Erythroblast (primary cell): ENCODE measurements around the gene GPR39.

Experiments used
- GATA1 ChIP-seq: IDR thresholded peaks from 2 replicates; pipeline ENCODE4 v1.6.1; 2011; ENCODE audit warnings: low read depth, mild to moderate bottlenecking, control low read depth, low read length, moderate library complexity
- POLR2A ChIP-seq: IDR thresholded peaks from 2 replicates; pipeline ENCODE4 v1.6.1; 2011; ENCODE audit warnings: mild to moderate bottlenecking, low read length

DNA sequence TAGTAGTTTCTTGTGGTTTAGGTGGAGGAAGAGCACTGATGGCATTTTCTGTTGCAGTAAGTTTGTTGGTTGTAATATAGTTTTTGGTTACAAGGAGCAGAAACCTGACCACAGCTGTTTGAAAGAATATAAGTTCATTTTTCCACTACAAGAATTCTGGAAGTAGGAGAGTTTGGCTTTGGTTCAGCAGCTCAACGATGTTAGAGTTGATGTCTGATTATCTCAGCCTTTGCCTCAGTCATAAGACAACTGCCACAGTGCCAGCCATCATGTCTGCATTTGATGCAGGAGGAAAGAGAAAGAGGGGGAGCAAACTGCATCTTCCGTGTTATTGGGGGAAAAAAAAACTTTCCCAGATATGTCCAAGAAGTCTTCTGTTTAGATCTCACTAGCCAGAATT is 134.3 kb downstream of the GPR39 start:
- no peak for TF ChIP-seq POLR2A
- no peak for TF ChIP-seq GATA1
